Measurements from ENCODE around the gene MRGPRG. TPM values are rescaled to one million over a fixed set of nuclear protein-coding genes. Genes with fewer than 3 reads are reported as not detected.

The MRGPRG gene
- total and polyA plus RNA-seq, 4 donors, result not detected

GRCh38 chr11:3183523-3183922 is 35.1 kb downstream of the MRGPRG start:
- H3K4me3 ChIP-seq (ENCODE audit: low read depth in 1 of 3, low read length in 3 of 3), result no peak overlapping the region
- H3K9me3 ChIP-seq (ENCODE audit: control insufficient read depth in 4 of 4, low read length in 3 of 4), result peaks cover 0 to 2% (median 0%) of the 10 kb centered on the region in 4 donors
- TF ChIP-seq CTCF (IDR thresholded peaks at IDR 0.05; ENCODE audit: low read depth, low read length, missing input control) (no peak), HNF4G (IDR thresholded peaks at IDR 0.05) (no peak), EGR1 (IDR thresholded peaks at IDR 0.05; ENCODE audit: low read depth in 2 of 2) (no peak), RXRA (IDR thresholded peaks at IDR 0.05) (no peak), TAF1 (conservative IDR thresholded peaks at IDR 0.05) (no peak), FOXA2 (IDR thresholded peaks at IDR 0.05) (no peak), JUND (IDR thresholded peaks at IDR 0.05) (no peak), MAX (IDR thresholded peaks at IDR 0.05) (no peak), HNF4A (conservative IDR thresholded peaks at IDR 0.05) (no peak)
- TF ChIP-seq, protein P1, sequence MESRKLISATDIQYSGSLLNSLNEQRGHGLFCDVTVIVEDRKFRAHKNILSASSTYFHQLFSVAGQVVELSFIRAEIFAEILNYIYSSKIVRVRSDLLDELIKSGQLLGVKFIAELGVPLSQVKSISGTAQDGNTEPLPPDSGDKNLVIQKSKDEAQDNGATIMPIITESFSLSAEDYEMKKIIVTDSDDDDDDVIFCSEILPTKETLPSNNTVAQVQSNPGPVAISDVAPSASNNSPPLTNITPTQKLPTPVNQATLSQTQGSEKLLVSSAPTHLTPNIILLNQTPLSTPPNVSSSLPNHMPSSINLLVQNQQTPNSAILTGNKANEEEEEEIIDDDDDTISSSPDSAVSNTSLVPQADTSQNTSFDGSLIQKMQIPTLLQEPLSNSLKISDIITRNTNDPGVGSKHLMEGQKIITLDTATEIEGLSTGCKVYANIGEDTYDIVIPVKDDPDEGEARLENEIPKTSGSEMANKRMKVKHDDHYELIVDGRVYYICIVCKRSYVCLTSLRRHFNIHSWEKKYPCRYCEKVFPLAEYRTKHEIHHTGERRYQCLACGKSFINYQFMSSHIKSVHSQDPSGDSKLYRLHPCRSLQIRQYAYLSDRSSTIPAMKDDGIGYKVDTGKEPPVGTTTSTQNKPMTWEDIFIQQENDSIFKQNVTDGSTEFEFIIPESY (IDR thresholded peaks at IDR 0.05), result no peak
- H3K27ac ChIP-seq (ENCODE audit: low read depth in 1 of 2, low read length in 2 of 2), result no peak overlapping the region
- H3K4me1 ChIP-seq (ENCODE audit: control insufficient read depth in 4 of 4, insufficient read depth in 4 of 4, low read length in 3 of 4), result no peaks in the 10 kb centered on the region
- no peak overlapping the region for H3K9ac ChIP-seq (ENCODE audit: low read depth in 1 of 2, low read length in 2 of 2)
- H3K27me3 ChIP-seq (ENCODE audit: control insufficient read depth in 4 of 4, insufficient read depth in 4 of 4, low read length in 3 of 4), result no peaks in the 10 kb centered on the region
- DNase-seq (ENCODE audit: low spot score), result no peak
- 88% methylated on average over 6 of the region's 6 CpGs for WGBS
- no peaks in the 10 kb centered on the region for H3K36me3 ChIP-seq (ENCODE audit: control insufficient read depth in 4 of 4, insufficient read depth in 3 of 4, low read depth in 1 of 4, low read length in 3 of 4)

- H3K27ac ChIP-seq (ENCODE audit: low read depth in 1 of 2, low read length in 2 of 2), result no peak overlapping the region
- DNase-seq (ENCODE audit: low spot score), result no peak
Measured at GRCh38 chr11:3182462-3182852, 36.2 kb downstream of the MRGPRG start.

More at GRCh38 chr11:3182462-3182852, 36.2 kb downstream of the MRGPRG start:
- TF ChIP-seq HNF4G (IDR thresholded peaks at IDR 0.05), result no peak
- no peak for TF ChIP-seq NR2F2 (IDR thresholded peaks at IDR 0.05)
- no peak for TF ChIP-seq MAX (IDR thresholded peaks at IDR 0.05)
- no peak for TF ChIP-seq RXRA (IDR thresholded peaks at IDR 0.05)
- TF ChIP-seq ATF3 (IDR thresholded peaks at IDR 0.05), result no peak
- TF ChIP-seq HNF4A (conservative IDR thresholded peaks at IDR 0.05), result no peak
- no peak for TF ChIP-seq YY1 (IDR thresholded peaks at IDR 0.05)
- no peak for TF ChIP-seq SP1 (IDR thresholded peaks at IDR 0.05)
- no peak for TF ChIP-seq GABPA (IDR thresholded peaks at IDR 0.05 in 1 of 2, conservative IDR thresholded peaks at IDR 0.05 in 1 of 2)
- TF ChIP-seq REST (IDR thresholded peaks at IDR 0.05), result no peak
- TF ChIP-seq JUND (IDR thresholded peaks at IDR 0.05), result no peak
- no peak for TF ChIP-seq FOXA2 (IDR thresholded peaks at IDR 0.05)
- no peak for TF ChIP-seq RAD21 (IDR thresholded peaks at IDR 0.05)
- no peak for TF ChIP-seq EGR1 (IDR thresholded peaks at IDR 0.05; ENCODE audit: low read depth in 2 of 2)
- TF ChIP-seq, protein P1 (IDR thresholded peaks at IDR 0.05), result no peak
- no peak for TF ChIP-seq TAF1 (conservative IDR thresholded peaks at IDR 0.05)
- no peak for TF ChIP-seq CTCF (IDR thresholded peaks at IDR 0.05; ENCODE audit: low read depth, low read length, missing input control)
- TF ChIP-seq FOXA1 (IDR thresholded peaks at IDR 0.05), result no peak
- H3K36me3 ChIP-seq (ENCODE audit: control insufficient read depth in 4 of 4, insufficient read depth in 3 of 4, low read depth in 1 of 4, low read length in 3 of 4), result no peaks in the 10 kb centered on the region
- H3K9ac ChIP-seq (ENCODE audit: low read depth in 1 of 2, low read length in 2 of 2), result no peak overlapping the region
- no peaks in the 10 kb centered on the region for H3K27me3 ChIP-seq (ENCODE audit: control insufficient read depth in 4 of 4, insufficient read depth in 4 of 4, low read length in 3 of 4)
- H3K4me1 ChIP-seq (ENCODE audit: control insufficient read depth in 4 of 4, insufficient read depth in 4 of 4, low read length in 3 of 4), result no peaks in the 10 kb centered on the region
- WGBS, result 89% methylated on average over 4 of the region's 4 CpGs
- H3K4me3 ChIP-seq (ENCODE audit: low read depth in 1 of 3, low read length in 3 of 3), result no peak overlapping the region
- peaks cover 0 to 2% (median 0%) of the 10 kb centered on the region in 4 donors for H3K9me3 ChIP-seq (ENCODE audit: control insufficient read depth in 4 of 4, low read length in 3 of 4)
